H1 (cell line): Measurements from ENCODE around the gene GMPR. TPM values are rescaled to one million over a fixed set of nuclear protein-coding genes. Genes with fewer than 3 reads are reported as not detected.
A peak's percentile ranks its signal among the peaks of the same experiment; 100 is the strongest.

Experiments used
- CTCF ChIA-PET: fragments of 300-600 bp; sonication (Branson Sonifier 250); formaldehyde crosslinking; loops from one replicate; lab custom pipeline; 2021; ENCODE audit not compliant: partially characterized antibody; lab: Charles Lee
- POLR2A ChIA-PET: fragments of 300-600 bp; sonication (Branson Sonifier 250); formaldehyde crosslinking; loops from one replicate; lab custom pipeline; 2021; ENCODE audit warnings: inconsistent platforms; ENCODE audit not compliant: partially characterized antibody; lab: Charles Lee
- DNase-seq, 2 experiments: peaks; one replicate each; pipeline versions ENCODE4 v3.0.0 to v3.0.0-alpha.2; 2010 to 2022; ENCODE audit warnings: low spot score in 2 of 2, low read depth in 1 of 2, mixed read lengths in 1 of 2
- FAIRE-seq: peaks from 2 replicates; lab custom pipeline; 2011; peaks lifted over from hg19 to GRCh38; lab: Jason Lieb, UNC
- H2AFZ ChIP-seq: 2 replicates; pipeline ENCODE4 v1.8.1; 2012; ENCODE audit warnings: low read length, inconsistent platforms
- H2AK5ac ChIP-seq: 2 replicates; pipeline ENCODE4 v1.6.1; 2013; ENCODE audit warnings: low read depth, low read length
- H2BK120ac ChIP-seq: replicated peaks from 2 replicates; pipeline ENCODE3; 2013; ENCODE audit warnings: low read depth, low read length, inconsistent platforms
- H2BK12ac ChIP-seq: 2 replicates; pipeline ENCODE4 v1.6.1; 2013; ENCODE audit warnings: low read depth, low read length
- H2BK15ac ChIP-seq: 2 replicates; pipeline ENCODE4 v1.6.1; 2013; ENCODE audit warnings: low read length
- H2BK20ac ChIP-seq: 2 replicates; pipeline ENCODE4 v1.6.1; 2013; ENCODE audit warnings: low read length
- H2BK5ac ChIP-seq: 2 replicates; pipeline ENCODE4 v1.6.1; 2013; ENCODE audit warnings: low read depth, low read length
- H3K14ac ChIP-seq: 2 replicates; pipeline ENCODE4 v1.6.1; 2013; ENCODE audit warnings: inconsistent platforms; ENCODE audit not compliant: insufficient read length
- H3K18ac ChIP-seq: 2 replicates; pipeline ENCODE4 v1.6.1; 2013; ENCODE audit warnings: low read length; ENCODE audit errors: extremely low read depth
- H3K23ac ChIP-seq: 2 replicates; pipeline ENCODE4 v1.6.1; 2013; ENCODE audit warnings: inconsistent platforms; ENCODE audit not compliant: insufficient read length
- H3K23me2 ChIP-seq: 2 replicates; pipeline ENCODE4 v1.6.1; 2013; ENCODE audit warnings: low read depth, low read length
- H3K27ac ChIP-seq: 2 replicates; pipeline ENCODE4 v1.6.1; 2011; ENCODE audit warnings: low read depth, low read length, inconsistent platforms
- H3K27me3 ChIP-seq, 4 experiments: replicated peaks in 1 of 4; 1 replicate in 1 of 4; 2 replicates in 3 of 4; pipeline versions ENCODE4 v1.6.1 to v1.8.1; 2011 to 2013; ENCODE audit warnings: low read length in 3 of 4, mild to moderate bottlenecking in 3 of 4, inconsistent platforms in 2 of 4, mixed read lengths in 2 of 4, moderate library complexity in 1 of 4; ENCODE audit not compliant: control insufficient read depth in 3 of 4, insufficient read depth in 3 of 4; ENCODE audit errors: extremely low read depth in 1 of 4
- H3K36me3 ChIP-seq, 4 experiments: 2 replicates each; pipeline versions ENCODE4 v1.6.1 to v1.8.1; 2011 to 2013; ENCODE audit warnings: mild to moderate bottlenecking in 4 of 4, low read length in 3 of 4, moderate library complexity in 2 of 4, control low read depth in 1 of 4, inconsistent platforms in 1 of 4; ENCODE audit not compliant: insufficient read depth in 4 of 4, control insufficient read depth in 2 of 4
- H3K4ac ChIP-seq: replicated peaks from 2 replicates; pipeline ENCODE3; 2013; ENCODE audit warnings: low read length, low read depth, mixed read lengths, inconsistent platforms; ENCODE audit not compliant: insufficient read length
- H3K4me1 ChIP-seq, 4 experiments: replicated peaks in 1 of 4; 1 replicate in 1 of 4; 2 replicates in 3 of 4; pipeline versions ENCODE4 v1.6.1 to v1.8.1; 2011 to 2013; ENCODE audit warnings: low read length in 3 of 4, inconsistent platforms in 2 of 4, mixed read lengths in 1 of 4; ENCODE audit not compliant: insufficient read depth in 4 of 4, control insufficient read depth in 3 of 4
- H3K4me2 ChIP-seq, 2 experiments: 2 replicates each; pipeline versions ENCODE4 v1.6.1 to v1.8.1; 2011 to 2013; ENCODE audit warnings: low read depth in 2 of 2, low read length in 2 of 2, control low read depth in 1 of 2, inconsistent platforms in 1 of 2, mild to moderate bottlenecking in 1 of 2; ENCODE audit not compliant: insufficient read depth in 1 of 2
- H3K4me3 ChIP-seq, 4 experiments: fragments of 200-600, 300-600 bp in 1 of 4; sonication (generic), shearing (Covaris generic), sonication (Bioruptor Twin) in 1 of 4; 2 replicates each; pipeline versions ENCODE4 v1.5.1 to v1.8.1; 2011 to 2016; ENCODE audit warnings: low read length in 4 of 4, low read depth in 3 of 4, control low read depth in 2 of 4, inconsistent platforms in 2 of 4, mild to moderate bottlenecking in 2 of 4, mixed read lengths in 1 of 4, moderate library complexity in 1 of 4; ENCODE audit not compliant: insufficient read depth in 2 of 4; ENCODE audit errors: extremely low read depth in 1 of 4
- H3K56ac ChIP-seq: replicated peaks from 2 replicates; pipeline ENCODE3; 2013; ENCODE audit warnings: low read depth, mild to moderate bottlenecking, mixed read lengths, low read length, inconsistent platforms; ENCODE audit not compliant: insufficient read length
- H3K79me1 ChIP-seq: 2 replicates; pipeline ENCODE4 v1.6.1; 2013; ENCODE audit warnings: low read depth, low read length, control low read depth
- H3K79me2 ChIP-seq, 2 experiments: 2 replicates each; pipeline versions ENCODE4 v1.6.1 to v1.8.1; 2012 to 2013; ENCODE audit warnings: low read length in 2 of 2, mild to moderate bottlenecking in 2 of 2, inconsistent platforms in 1 of 2; ENCODE audit not compliant: insufficient read depth in 2 of 2, control insufficient read depth in 1 of 2
- H3K9ac ChIP-seq, 4 experiments: replicated peaks in 1 of 4; 1 replicate in 1 of 4; 2 replicates in 3 of 4; pipeline versions ENCODE4 v1.6.1 to v1.8.1; 2011 to 2013; ENCODE audit warnings: low read depth in 3 of 4, low read length in 3 of 4, control low read depth in 2 of 4, mild to moderate bottlenecking in 2 of 4, moderate library complexity in 2 of 4, inconsistent platforms in 1 of 4; ENCODE audit errors: extremely low read depth in 1 of 4
- H3K9me3 ChIP-seq, 2 experiments: 2 replicates each; pipeline versions ENCODE4 v1.6.1 to v1.8.1; 2012 to 2013; ENCODE audit warnings: mild to moderate bottlenecking in 2 of 2, moderate library complexity in 2 of 2, control low read depth in 1 of 2, inconsistent platforms in 1 of 2, low read depth in 1 of 2, low read length in 1 of 2, mixed read lengths in 1 of 2; ENCODE audit not compliant: insufficient read depth in 2 of 2
- H4K20me1 ChIP-seq, 2 experiments: replicated peaks in 1 of 2; 2 replicates each; pipeline versions ENCODE3 to v1.8.1; 2011 to 2013; ENCODE audit warnings: inconsistent platforms in 2 of 2, low read length in 2 of 2, mild to moderate bottlenecking in 1 of 2; ENCODE audit not compliant: insufficient read depth in 2 of 2, control insufficient read depth in 1 of 2
- H4K5ac ChIP-seq: 2 replicates; pipeline ENCODE4 v1.6.1; 2013; ENCODE audit warnings: low read length, low read depth, mixed read lengths, inconsistent platforms; ENCODE audit not compliant: insufficient read length
- H4K8ac ChIP-seq: 2 replicates; pipeline ENCODE4 v1.8.0; 2013; ENCODE audit warnings: mild to moderate bottlenecking, moderate library complexity, low read length, inconsistent platforms; ENCODE audit not compliant: insufficient read depth; ENCODE audit errors: extremely low read depth
- H4K91ac ChIP-seq: replicated peaks from 2 replicates; pipeline ENCODE3; 2013; ENCODE audit warnings: low read length, mixed read lengths, inconsistent platforms; ENCODE audit not compliant: insufficient read length
- ATF2 ChIP-seq: IDR thresholded peaks from 2 replicates; pipeline ENCODE4 v1.6.1; 2012; ENCODE audit warnings: low read length, inconsistent platforms
- CEBPB ChIP-seq: IDR thresholded peaks from 2 replicates; pipeline ENCODE4 v1.6.1; 2012; ENCODE audit warnings: low read depth, low read length
- EZH2 ChIP-seq: fragments of 200-600 bp; sonication (generic); IDR thresholded peaks from 2 replicates; pipeline ENCODE4 v1.7.1; 2012; ENCODE audit warnings: low read depth, mild to moderate bottlenecking, moderate library complexity, low read length, inconsistent platforms; ENCODE audit not compliant: severe bottlenecking
- KDM5A ChIP-seq: fragments of 200-600 bp; IDR thresholded peaks from 2 replicates; pipeline ENCODE4 v1.7.1; 2012; ENCODE audit warnings: mild to moderate bottlenecking, low read length, inconsistent platforms, mixed read lengths
- MAFK ChIP-seq: IDR thresholded peaks from 2 replicates; pipeline ENCODE4 v1.6.1; 2012; ENCODE audit warnings: low read depth, mild to moderate bottlenecking, improper control_type of control experiment, low read length
- TBP ChIP-seq: IDR thresholded peaks from 2 replicates; pipeline ENCODE4 v1.6.1; 2011; ENCODE audit warnings: low read depth, low read length, improper control_type of control experiment
- WGBS, 2 experiments: shearing (Covaris generic) in 1 of 2; methylation state at CpG; one replicate each; pipeline versions ENCODE4 v1.1.6 to v1.1.7; 2013 to 2015; ENCODE audit warnings: low lambda C conversion rate in 2 of 2, mixed read lengths in 2 of 2, inconsistent platforms in 1 of 2, low coverage in 1 of 2, missing lambda C conversion rate in 1 of 2; ENCODE audit not compliant: insufficient replicate concordance in 2 of 2, insufficient coverage in 1 of 2, insufficient read length in 1 of 2; ENCODE audit errors: extremely low coverage in 1 of 2, missing lambda C conversion rate in 1 of 2; 5-methylcytosine and 5-hydroxymethylcytosine counted together
- polyA plus RNA-seq, 7 experiments: library from polyadenylated mRNA; depleted of rRNA in 3 of 7; stranded (reverse) in 5 of 7; unstranded in 2 of 7; fragments of >200 nt in 5 of 7; fragments of 200-250 nt in 2 of 7; gene quantifications; 1 replicate in 5 of 7; 2 replicates in 1 of 7; 4 replicates in 1 of 7; pipeline versions ENCODE4 v1.2.1 to v1.2.3, GENCODE V29; 2011 to 2013; ENCODE audit warnings: missing spikeins in 2 of 7, mixed read lengths in 2 of 7
- total RNA-seq: library from RNA; stranded (reverse); fragmentation: NEBNext Ultra II Directional; extraction: Animal tissue kit (Norgen Biotek cat#: 25700); gene quantifications from 2 replicates; pipeline ENCODE4 v1.2.1, GENCODE V29; 2021

Gene GMPR
- total and polyA plus RNA-seq, 2 of the 8 experiments (the other 6 are each of a cell fraction or from before 2014, with no cell fraction given): 0.99 to 1.2 TPM

GRCh38 chr6:16334671-16335070, 96.3 kb downstream of the GMPR start:
- no peak overlapping the region for H3K27ac ChIP-seq
- no peaks in the 10 kb centered on the region for H4K20me1 ChIP-seq
- no peak for TF ChIP-seq ATF2
- TF ChIP-seq MAFK: no peak
- TF ChIP-seq TBP: no peak
- TF ChIP-seq EZH2: no peak
- no peak for TF ChIP-seq KDM5A
- TF ChIP-seq CEBPB: peak; percentile 79

More at GRCh38 chr6:16334671-16335070, 96.3 kb downstream of the GMPR start:
- Histone ChIP-seq H2AFZ (no peak overlapping the region), H2BK5ac (no peak overlapping the region), H3K56ac (no peak overlapping the region), H4K5ac (no peak overlapping the region), H3K4me2 (no peak overlapping the region), H3K4me3 (no peak overlapping the region), H3K9me3 (no peaks in the 10 kb centered on the region), H3K79me1 (no peaks in the 10 kb centered on the region), H3K4ac (no peak overlapping the region), H3K4me1 (peaks cover 0 to 5% (median 4%) of the 10 kb centered on the region in 4 experiments; a peak in 3 of 7 replicates), H3K27me3 (no peaks in the 10 kb centered on the region), H3K18ac (no peak overlapping the region), H2BK120ac (no peak overlapping the region), H3K9ac (no peak overlapping the region), H3K36me3 (no peaks in the 10 kb centered on the region), H4K91ac (no peak overlapping the region), H2BK15ac (0 out of 2 replicates have a peak overlapping the region, but pooled peaks have one; percentile 47), H3K23ac (no peak overlapping the region), H3K14ac (no peak overlapping the region), H2AK5ac (no peak overlapping the region), H3K23me2 (no peaks in the 10 kb centered on the region), H2BK20ac (no peak overlapping the region), H2BK12ac (no peak overlapping the region), H3K79me2 (no peaks in the 10 kb centered on the region), H4K8ac (no peak overlapping the region)
- POLR2A ChIA-PET: no interaction called here
- CTCF ChIA-PET: interaction anchor here (0.6 to 9.7 kb wide), 6 partner anchors 14 to 539 kb away, joined by 3 to 92 read pairs (median 4); no protein-coding TSS in a partner anchor
- FAIRE-seq: no peak
- no peak for DNase-seq
- whole genome bisulfite sequencing, 2 experiments: 98% methylated on average over 3 of the region's 3 CpGs; no CpG with 5 or more reads in 1 of the 2 experiments
